ENCODE results near the gene CTXN3.

CTXN3 gene

DNA sequence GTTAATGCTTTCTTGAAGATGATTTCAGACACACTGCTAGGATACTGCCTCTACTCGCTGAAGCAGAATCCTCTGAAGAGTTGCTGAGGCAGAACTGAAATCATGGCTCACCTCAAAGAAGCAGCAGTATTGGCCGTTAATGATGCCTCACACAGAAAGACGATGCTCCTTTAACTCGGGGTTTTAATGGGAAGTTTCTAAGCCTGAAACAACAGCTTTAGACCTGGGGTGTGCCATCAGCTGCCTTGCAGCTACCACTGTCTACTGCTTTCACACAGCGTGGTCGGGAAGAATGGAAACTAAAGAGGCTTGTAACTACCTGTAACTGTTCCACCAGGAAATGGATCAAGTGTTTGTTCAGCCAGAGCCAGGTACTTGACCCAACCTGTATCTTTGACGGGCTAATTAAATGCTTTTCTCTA, at the start of gene CTXN3:
CTXN3 (plus strand) TSS at position 65 of the 422 bp plus-strand sequence. CDS start 8,440 bp downstream, outside the sequence.
- Mint-ChIP-seq H3K27me3 (ENCODE audit: low read depth, poor library complexity) (peaks cover 4% of the 10 kb centered on the region), H3K27ac (peak within 1 kb of the TSS; percentile 48), H3K9me3 (no peaks in the 10 kb centered on the region), H3K4me3 (peak within 1 kb of the TSS; percentile 55), H3K36me3 (ENCODE audit: low read depth) (no peaks in the 10 kb centered on the region), H3K4me1 (peaks cover 59% of the 10 kb centered on the region)
- TF ChIP-seq, protein P1, sequence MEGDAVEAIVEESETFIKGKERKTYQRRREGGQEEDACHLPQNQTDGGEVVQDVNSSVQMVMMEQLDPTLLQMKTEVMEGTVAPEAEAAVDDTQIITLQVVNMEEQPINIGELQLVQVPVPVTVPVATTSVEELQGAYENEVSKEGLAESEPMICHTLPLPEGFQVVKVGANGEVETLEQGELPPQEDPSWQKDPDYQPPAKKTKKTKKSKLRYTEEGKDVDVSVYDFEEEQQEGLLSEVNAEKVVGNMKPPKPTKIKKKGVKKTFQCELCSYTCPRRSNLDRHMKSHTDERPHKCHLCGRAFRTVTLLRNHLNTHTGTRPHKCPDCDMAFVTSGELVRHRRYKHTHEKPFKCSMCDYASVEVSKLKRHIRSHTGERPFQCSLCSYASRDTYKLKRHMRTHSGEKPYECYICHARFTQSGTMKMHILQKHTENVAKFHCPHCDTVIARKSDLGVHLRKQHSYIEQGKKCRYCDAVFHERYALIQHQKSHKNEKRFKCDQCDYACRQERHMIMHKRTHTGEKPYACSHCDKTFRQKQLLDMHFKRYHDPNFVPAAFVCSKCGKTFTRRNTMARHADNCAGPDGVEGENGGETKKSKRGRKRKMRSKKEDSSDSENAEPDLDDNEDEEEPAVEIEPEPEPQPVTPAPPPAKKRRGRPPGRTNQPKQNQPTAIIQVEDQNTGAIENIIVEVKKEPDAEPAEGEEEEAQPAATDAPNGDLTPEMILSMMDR (IDR thresholded peaks at IDR 0.05), result no peak
- DNase-seq, result no peak

DNA sequence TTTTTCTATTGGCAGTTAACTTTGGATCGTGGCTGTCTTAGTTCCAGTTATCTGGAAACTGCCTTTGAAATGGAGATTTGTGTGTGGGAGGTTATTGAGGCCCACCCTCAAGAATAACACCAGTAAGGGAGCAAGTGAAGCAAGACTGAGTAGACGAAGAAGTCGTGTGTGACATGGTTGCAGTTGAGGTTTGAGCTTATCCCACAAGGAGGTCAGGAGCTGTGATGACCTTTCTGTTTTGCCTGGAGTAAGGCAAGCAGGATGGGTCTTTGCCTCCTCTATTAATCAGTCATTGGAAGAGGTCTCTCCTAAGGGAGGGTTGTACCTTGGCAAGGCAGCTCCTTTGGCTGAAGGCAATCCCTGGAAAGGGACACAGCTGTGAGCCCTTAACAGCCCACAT, 49.6 kb upstream of the CTXN3 start:
- peak overlapping the region; percentile 23 for H3K27ac Mint-ChIP-seq
- H3K4me1 Mint-ChIP-seq, result peaks cover 73% of the 10 kb centered on the region
- TF ChIP-seq, protein P1 (IDR thresholded peaks at IDR 0.05), result no peak

GRCh38 chr5:127599847-127600246, 49.0 kb upstream of the CTXN3 start:
- no peaks in the 10 kb centered on the region for H3K36me3 Mint-ChIP-seq (ENCODE audit: low read depth)
- H3K9me3 Mint-ChIP-seq, result no peaks in the 10 kb centered on the region
- H3K27me3 Mint-ChIP-seq (ENCODE audit: low read depth, poor library complexity), result peaks cover 9% of the 10 kb centered on the region
- H3K4me1 Mint-ChIP-seq, result peaks cover 77% of the 10 kb centered on the region
- no peak overlapping the region for H3K27ac Mint-ChIP-seq
- no peak overlapping the region for H3K4me3 Mint-ChIP-seq
- TF ChIP-seq, protein P1 (IDR thresholded peaks at IDR 0.05), result no peak
- DNase-seq, result no peak

More for the DNA sequence above, 49.6 kb upstream of the CTXN3 start:
- peaks cover 9% of the 10 kb centered on the region for H3K27me3 Mint-ChIP-seq (ENCODE audit: low read depth, poor library complexity)
- no peaks in the 10 kb centered on the region for H3K9me3 Mint-ChIP-seq
- H3K4me3 Mint-ChIP-seq, result no peak overlapping the region
- DNase-seq, result peak; percentile 19
- no peaks in the 10 kb centered on the region for H3K36me3 Mint-ChIP-seq (ENCODE audit: low read depth)

- TF ChIP-seq, protein P1 (IDR thresholded peaks at IDR 0.05), result no peak
- no peaks in the 10 kb centered on the region for H3K9me3 Mint-ChIP-seq
- peaks cover 75% of the 10 kb centered on the region for H3K4me1 Mint-ChIP-seq
- no peak for DNase-seq
- no peak overlapping the region for H3K4me3 Mint-ChIP-seq
- no peak overlapping the region for H3K27ac Mint-ChIP-seq
- no peaks in the 10 kb centered on the region for H3K36me3 Mint-ChIP-seq (ENCODE audit: low read depth)
- H3K27me3 Mint-ChIP-seq (ENCODE audit: low read depth, poor library complexity), result peaks cover 9% of the 10 kb centered on the region
Measured at GRCh38 chr5:127601111-127601510, 47.8 kb upstream of the CTXN3 start.

GRCh38 chr5:127601601-127602000, 47.3 kb upstream of the CTXN3 start:
- H3K9me3 Mint-ChIP-seq, result no peaks in the 10 kb centered on the region
- H3K36me3 Mint-ChIP-seq (ENCODE audit: low read depth), result no peaks in the 10 kb centered on the region
- no peak overlapping the region for H3K27ac Mint-ChIP-seq
- TF ChIP-seq, protein P1 (IDR thresholded peaks at IDR 0.05), result no peak
- no peak overlapping the region for H3K4me3 Mint-ChIP-seq
- no peak for DNase-seq
- peaks cover 70% of the 10 kb centered on the region for H3K4me1 Mint-ChIP-seq
- H3K27me3 Mint-ChIP-seq (ENCODE audit: low read depth, poor library complexity), result peaks cover 5% of the 10 kb centered on the region

DNA sequence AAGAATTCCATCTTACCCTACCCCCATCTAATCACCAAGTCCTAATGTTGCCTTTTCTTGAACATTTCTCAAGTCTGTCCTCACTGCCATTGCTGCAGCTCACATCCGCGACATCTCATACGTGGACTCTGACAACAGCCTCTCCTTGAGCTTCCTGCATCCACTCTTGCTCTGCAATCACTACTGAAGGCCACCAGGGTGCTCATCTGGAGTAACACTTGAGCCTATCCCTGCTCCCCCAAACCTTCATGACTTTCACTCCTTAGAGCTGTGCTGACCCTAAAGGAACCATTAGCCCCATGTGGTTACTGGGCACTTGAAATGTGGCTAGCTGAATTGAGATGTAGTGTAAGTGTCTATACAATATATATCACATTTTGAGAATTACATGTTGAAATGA, 46.4 kb upstream of the CTXN3 start:
- H3K4me1 Mint-ChIP-seq, result peaks cover 61% of the 10 kb centered on the region
- no peak overlapping the region for H3K4me3 Mint-ChIP-seq
- no peak for DNase-seq
- H3K27ac Mint-ChIP-seq, result no peak overlapping the region
- peaks cover 5% of the 10 kb centered on the region for H3K27me3 Mint-ChIP-seq (ENCODE audit: low read depth, poor library complexity)
- TF ChIP-seq, protein P1 (IDR thresholded peaks at IDR 0.05), result no peak
- H3K36me3 Mint-ChIP-seq (ENCODE audit: low read depth), result no peaks in the 10 kb centered on the region
- H3K9me3 Mint-ChIP-seq, result no peaks in the 10 kb centered on the region
